HG03103 (cell line): Measurements from ENCODE around the gene RBMY1F.
"Not testable (repeated sequence)": the region's sequence is repeated elsewhere in the genome, so short reads cannot be mapped to it uniquely, and the experiment has no call there.

Experiments
- ATAC-seq: cut with Tn5 transposase; IDR thresholded peaks from one replicate; pipeline ENCODE4 v1.9.1; 2021; ENCODE audit warnings: low read depth; ENCODE audit not compliant: unreplicated experiment

RBMY1F gene

DNA sequence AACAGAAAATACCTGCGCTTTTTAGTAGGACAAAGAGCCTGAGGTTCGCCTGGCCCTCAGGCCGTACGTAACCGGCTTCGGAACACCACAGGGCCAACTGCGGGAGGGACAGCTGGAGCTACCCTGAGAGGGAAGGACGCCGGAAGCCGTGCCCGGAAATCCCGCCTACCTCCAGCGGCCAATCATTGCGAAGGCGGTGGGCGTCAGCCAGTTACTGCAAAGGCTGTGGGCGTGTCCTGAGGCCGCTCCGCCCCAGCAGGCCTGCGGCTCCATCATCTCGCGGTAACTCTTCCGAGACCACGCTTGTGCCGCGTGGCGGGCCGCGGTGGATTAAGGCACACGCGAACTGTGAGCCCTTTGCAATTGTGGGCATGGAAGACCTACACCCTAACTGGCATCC lies at the start of gene RBMY1F:
RBMY1F (minus strand) TSS at position 101 of the 400 bp plus-strand sequence. CDS start 1,954 bp downstream, outside the sequence.
- not testable (repeated sequence) for ATAC-seq

DNA sequence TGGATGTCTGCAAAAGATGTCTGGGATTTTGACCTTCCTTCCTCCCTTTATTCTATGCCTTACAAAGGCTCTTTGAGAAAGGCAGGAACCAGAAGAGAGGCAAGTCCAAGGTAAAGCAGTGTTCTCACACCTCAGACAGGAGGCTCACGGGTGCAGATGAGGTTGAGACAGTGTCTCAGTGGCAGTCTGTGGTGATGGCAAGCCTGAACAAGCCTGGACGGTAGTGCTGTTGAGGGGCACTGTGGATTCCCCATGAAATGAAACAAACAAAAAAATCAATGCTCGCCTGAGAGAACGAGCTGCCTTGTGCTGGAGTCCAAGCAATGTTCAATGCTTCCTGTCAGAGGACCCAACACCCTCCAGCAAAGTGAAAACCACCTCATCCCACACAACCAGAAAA lies 31.6 kb downstream of the RBMY1F start:
- ATAC-seq: not testable (repeated sequence)

DNA sequence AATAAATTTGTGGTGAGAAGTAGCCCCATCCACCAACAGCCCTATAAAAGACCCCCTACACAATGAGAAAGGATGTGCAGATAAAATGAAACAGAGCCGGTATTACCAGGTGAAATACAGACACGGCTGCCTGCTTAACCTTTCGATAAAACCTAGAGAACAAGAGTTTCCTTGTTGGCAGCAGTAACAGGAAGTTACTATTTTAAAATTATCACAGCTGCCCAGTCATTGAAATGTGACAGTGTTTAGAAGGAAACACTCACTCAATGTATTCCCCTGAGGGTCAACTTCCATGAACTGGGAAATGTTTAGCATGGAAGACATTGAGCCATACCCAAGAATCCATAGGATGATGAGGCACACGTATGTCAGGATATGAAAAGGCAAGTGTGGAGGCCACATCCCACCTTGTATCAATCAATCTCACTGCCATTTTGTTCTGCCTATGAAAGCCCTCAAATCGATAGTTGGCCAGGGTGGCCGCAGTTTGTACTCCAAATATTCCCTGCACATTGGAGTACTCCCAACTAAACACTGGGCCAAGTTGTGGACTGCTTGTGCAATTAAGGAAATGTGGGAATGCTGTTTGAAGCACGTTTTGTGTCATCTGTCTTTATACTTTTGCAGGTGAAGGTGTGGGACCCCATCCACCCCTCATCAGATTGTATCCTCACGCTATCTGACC lies 41.6 kb downstream of the RBMY1F start:
- ATAC-seq: not testable (repeated sequence)

DNA sequence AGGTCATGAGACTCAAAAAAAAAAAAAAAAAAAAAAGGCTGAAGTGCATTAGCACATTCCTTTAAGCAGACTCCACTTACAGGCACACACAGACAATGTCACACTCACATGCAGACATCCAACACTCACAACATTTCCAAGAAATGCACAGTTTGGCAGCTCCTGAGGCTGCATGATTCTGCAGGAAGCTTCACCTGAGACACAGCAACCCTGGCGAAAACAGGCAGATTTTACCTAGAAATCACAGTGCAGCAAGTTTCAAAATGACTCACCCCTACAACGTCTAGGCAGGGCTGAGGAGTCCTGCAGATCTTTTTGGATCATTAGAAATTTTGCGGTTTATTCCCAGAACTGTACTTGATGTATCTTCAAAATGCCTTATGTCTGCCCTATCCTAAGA lies 48.0 kb downstream of the RBMY1F start:
- not testable (repeated sequence) for ATAC-seq

DNA sequence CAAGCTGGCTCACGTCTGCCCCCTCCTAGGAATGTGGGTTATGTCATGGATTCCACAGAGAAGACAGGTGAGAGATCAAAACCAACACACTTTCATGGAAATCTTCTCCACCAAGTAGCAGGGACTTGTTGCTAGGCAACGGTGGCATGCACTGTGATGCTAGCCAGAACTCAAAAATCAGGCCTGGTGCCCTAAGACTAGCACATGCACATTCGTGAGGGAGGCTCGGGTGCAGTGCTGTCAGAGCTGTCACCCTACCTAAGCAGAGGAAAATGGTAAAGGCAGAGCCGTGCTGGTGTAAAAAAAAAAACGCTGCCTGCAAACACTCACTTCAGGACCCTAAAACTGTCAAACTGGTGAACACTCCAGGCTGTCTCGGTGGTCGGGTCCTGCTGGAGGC lies 52.2 kb downstream of the RBMY1F start:
- not testable (repeated sequence) for ATAC-seq
